Natural killer cell (primary cell): ENCODE data around the gene DOHH. TPM values are rescaled to one million over a fixed set of nuclear protein-coding genes. Genes with fewer than 3 reads are reported as not detected.

Experiments used
- ATAC-seq, 3 donors: fragments of 150-1000 bp in 2 of 3; fragments of 200-7000 bp in 1 of 3; cut with Tn5 transposase; 1 replicate in 1 of 3; 2 replicates in 2 of 3; pipeline ENCODE4 v1.10.0; 2021; ENCODE audit warnings: mild to moderate bottlenecking in 2 of 3, moderate library complexity in 2 of 3
- DNase-seq, 2 donors: peaks; one replicate each; pipeline versions ENCODE4 v3.0.0 to v3.0.0-alpha.2; 2013 to 2021; ENCODE audit warnings: mixed read lengths in 1 of 2
- H3K27ac ChIP-seq: one replicate; pipeline ENCODE4 v1.5.1; 2013; ENCODE audit warnings: mild to moderate bottlenecking, low read length
- H3K27me3 ChIP-seq: one replicate; pipeline ENCODE4 v1.6.1; 2013; ENCODE audit warnings: low read length; ENCODE audit not compliant: control insufficient read depth, insufficient read depth
- H3K36me3 ChIP-seq: one replicate; pipeline ENCODE4 v1.6.1; 2013; ENCODE audit warnings: low read length; ENCODE audit not compliant: control insufficient read depth, insufficient read depth
- H3K4me1 ChIP-seq: one replicate; pipeline ENCODE4 v1.6.1; 2013; ENCODE audit warnings: low read length; ENCODE audit not compliant: control insufficient read depth, insufficient read depth
- H3K4me3 ChIP-seq: one replicate; pipeline ENCODE4 v1.5.1; 2013; ENCODE audit warnings: low read length
- H3K9me3 ChIP-seq: one replicate; pipeline ENCODE4 v1.6.1; 2013; ENCODE audit warnings: low read length; ENCODE audit not compliant: control insufficient read depth, insufficient read depth
- H3K27ac Mint-ChIP-seq, 2 donors: one replicate each; pipeline ENCODE4 v1.8.0; 2022; ENCODE audit warnings: mild to moderate bottlenecking in 2 of 2, mixed read lengths in 2 of 2, moderate library complexity in 1 of 2
- H3K27me3 Mint-ChIP-seq, 2 donors: one replicate each; pipeline ENCODE4 v1.8.0; 2022; ENCODE audit warnings: low read depth in 2 of 2, mixed read lengths in 2 of 2
- H3K36me3 Mint-ChIP-seq: one replicate; pipeline ENCODE4 v1.8.0; 2022; ENCODE audit warnings: mixed read lengths
- H3K4me1 Mint-ChIP-seq, 2 donors: one replicate each; pipeline ENCODE4 v1.8.0; 2022; ENCODE audit warnings: mixed read lengths in 2 of 2
- H3K4me3 Mint-ChIP-seq: one replicate; pipeline ENCODE4 v1.8.0; 2022; ENCODE audit warnings: mild to moderate bottlenecking, moderate library complexity, mixed read lengths
- H3K9me3 Mint-ChIP-seq, 2 donors: one replicate each; pipeline ENCODE4 v1.8.0; 2022; ENCODE audit warnings: mixed read lengths in 2 of 2
- CTCF ChIP-seq: fragments of 200-600 bp; IDR thresholded peaks from one replicate; pipeline ENCODE4 v1.8.0; 2022; ENCODE audit warnings: antibody characterized with exemption
- WGBS: methylation state at CpG from one replicate; pipeline ENCODE4 v1.1.7; 2013; ENCODE audit warnings: missing lambda C conversion rate; ENCODE audit not compliant: insufficient coverage; 5-methylcytosine and 5-hydroxymethylcytosine counted together
- intact Hi-C: fragments of 100-400 bp; cut with micrococcal nuclease; formaldehyde crosslinking; loops from one replicate; pipeline ENCODE4 v1.14.2; 2022
- total RNA-seq, 4 donors: library from RNA; stranded (reverse); fragments of 120-200 nt in 1 of 4; gene quantifications; one replicate each; pipeline versions ENCODE4 v1.2.3 to v1.2.4, GENCODE V29; 2013 to 2022

The DOHH gene
- total RNA-seq, 3 donors from 2014 or later (not counting 1 experiment from before 2014, with no cell fraction given) = 4.5 to 5.9 (median 4.6) TPM

GRCh38 chr19:3442487-3443071 lies 57.9 kb downstream of the DOHH start:
- H3K4me3 Mint-ChIP-seq = no peak overlapping the region
- H3K4me1 Mint-ChIP-seq = peaks cover 11 to 12% of the 10 kb centered on the region in 2 donors
- TF ChIP-seq CTCF = no peak
- no peaks in the 10 kb centered on the region for H3K36me3 Mint-ChIP-seq
- H3K36me3 ChIP-seq = no peaks in the 10 kb centered on the region
- no peaks in the 10 kb centered on the region for H3K27me3 Mint-ChIP-seq
- no peaks in the 10 kb centered on the region for H3K9me3 Mint-ChIP-seq
- intact Hi-C loops = no loop called here
- H3K27ac ChIP-seq = no peak overlapping the region
- no peaks in the 10 kb centered on the region for H3K4me1 ChIP-seq
- H3K9me3 ChIP-seq = no peaks in the 10 kb centered on the region
- no peak for DNase-seq
- no peak for ATAC-seq
- no peaks in the 10 kb centered on the region for H3K27me3 ChIP-seq
- no peak overlapping the region for H3K27ac Mint-ChIP-seq
- WGBS = 85% methylated on average over 15 of the region's 15 CpGs
- no peak overlapping the region for H3K4me3 ChIP-seq

- TF ChIP-seq CTCF = no peak
- 94% methylated on average over 14 of the region's 14 CpGs for WGBS
- ATAC-seq (no peak), DNase-seq (no peak)
- Histone ChIP-seq H3K27me3 (no peaks in the 10 kb centered on the region), H3K4me1 (no peaks in the 10 kb centered on the region), H3K27ac (no peak overlapping the region), H3K4me3 (no peak overlapping the region), H3K36me3 (no peaks in the 10 kb centered on the region), H3K9me3 (no peaks in the 10 kb centered on the region)
- H3K36me3 Mint-ChIP-seq = no peaks in the 10 kb centered on the region
- H3K4me1 Mint-ChIP-seq = peaks cover 11 to 12% of the 10 kb centered on the region in 2 donors
- no peak overlapping the region for H3K27ac Mint-ChIP-seq
- H3K9me3 Mint-ChIP-seq = no peaks in the 10 kb centered on the region
- H3K4me3 Mint-ChIP-seq = no peak overlapping the region
- intact Hi-C loops = no loop called here
- H3K27me3 Mint-ChIP-seq = no peaks in the 10 kb centered on the region
Measured at GRCh38 chr19:3441986-3442329, 58.5 kb downstream of the DOHH start.

- DNase-seq (no peak), ATAC-seq (no peak)
- intact Hi-C loops = no loop called here
- H3K36me3 ChIP-seq = no peaks in the 10 kb centered on the region
- no peak overlapping the region for H3K27ac ChIP-seq
- Mint-ChIP-seq H3K4me1 (peaks cover 11 to 12% of the 10 kb centered on the region in 2 donors), H3K27ac (no peak overlapping the region), H3K4me3 (no peak overlapping the region), H3K27me3 (no peaks in the 10 kb centered on the region), H3K9me3 (no peaks in the 10 kb centered on the region), H3K36me3 (no peaks in the 10 kb centered on the region)
- no peaks in the 10 kb centered on the region for H3K9me3 ChIP-seq
- no peak for TF ChIP-seq CTCF
- 95% methylated on average over 25 of the region's 25 CpGs for WGBS
- H3K4me1 ChIP-seq = no peaks in the 10 kb centered on the region
- H3K27me3 ChIP-seq = no peaks in the 10 kb centered on the region
- no peak overlapping the region for H3K4me3 ChIP-seq
Measured at GRCh38 chr19:3441089-3441985, 59.1 kb downstream of the DOHH start.

Other genes starting within 250 kb of the DOHH start
- 10 to 100 TPM; 18.5 to 22.2 (median 20.6) TPM for gene NFIC, start 134.1 kb downstream of the DOHH start, total RNA-seq
- under 1 TPM in 2 of 3 donors, not detected in 1; 0.33 to 0.42 TPM for gene SMIM24, start 20.1 kb downstream of the DOHH start, total RNA-seq
- gene SMIM44, start 17.2 kb downstream of the DOHH start, total RNA-seq = not detected
- 10 to 100 TPM; 89.1 to 98.3 (median 91.4) TPM for gene FZR1, start 5.6 kb upstream of the DOHH start, total RNA-seq
- 10 to 100 TPM in 1 of 3 donors, 1 to 10 TPM in 2; 5.9 to 11.6 (median 6.4) TPM for gene TEKTIP1, start 38.5 kb upstream of the DOHH start, total RNA-seq
- 10 to 100 TPM; 29.8 to 34.5 (median 33.6) TPM for gene MFSD12, start 56.9 kb upstream of the DOHH start, total RNA-seq
- 10 to 100 TPM; 45.8 to 57.5 (median 52.1) TPM for gene HMG20B, start 72.3 kb upstream of the DOHH start, total RNA-seq
- gene GIPC3, start 84.8 kb upstream of the DOHH start, total RNA-seq = under 1 TPM; 0.28 to 0.66 (median 0.56) TPM
- gene TBXA2R, start 106.2 kb upstream of the DOHH start, total RNA-seq = 1 to 10 TPM; 1.4 to 2.1 (median 2.1) TPM
- gene CACTIN, start 126.1 kb upstream of the DOHH start, total RNA-seq = 10 to 100 TPM; 33.6 to 42.2 (median 40.8) TPM
- gene PIP5K1C, start 199.8 kb upstream of the DOHH start, total RNA-seq = 10 to 100 TPM; 35.0 to 49.2 (median 36.8) TPM
- gene TJP3, start 207.7 kb upstream of the DOHH start, total RNA-seq = 1 to 10 TPM; 1.1 to 2.9 (median 1.3) TPM